H1 (cell line): ENCODE measurements around the gene U2AF1L4.

Source experiments
- BRCA1 ChIP-seq: IDR thresholded peaks from 2 replicates; pipeline ENCODE4 v1.6.1; 2012; ENCODE audit warnings: low read depth, low read length, improper control_type of control experiment
- CHD2 ChIP-seq: IDR thresholded peaks from 2 replicates; pipeline ENCODE4 v1.6.1; 2012; ENCODE audit warnings: low read length, improper control_type of control experiment
- CREB1 ChIP-seq: IDR thresholded peaks from 2 replicates; pipeline ENCODE4 v1.6.1; 2012; ENCODE audit warnings: inconsistent platforms
- EZH2 ChIP-seq: fragments of 200-600 bp; sonication (generic); IDR thresholded peaks from 2 replicates; pipeline ENCODE4 v1.7.1; 2012; ENCODE audit warnings: low read depth, mild to moderate bottlenecking, moderate library complexity, low read length, inconsistent platforms; ENCODE audit not compliant: severe bottlenecking
- POLR2AphosphoS5 ChIP-seq: IDR thresholded peaks from 2 replicates; pipeline ENCODE4 v1.6.1; 2011; ENCODE audit warnings: low read depth, low read length
- RNF2 ChIP-seq: fragments of 200-900, 300-1000 bp; sonication (generic); IDR thresholded peaks from 2 replicates; pipeline ENCODE4 v1.7.1; 2016; ENCODE audit warnings: borderline replicate concordance, low read depth, mild to moderate bottlenecking, antibody characterized with exemption, low read length; ENCODE audit not compliant: poor library complexity, severe bottlenecking; ENCODE audit errors: missing control alignments
- SP1 ChIP-seq: IDR thresholded peaks from 2 replicates; pipeline ENCODE4 v1.6.1; 2011; ENCODE audit warnings: low read depth, low read length
- SUZ12 ChIP-seq: fragments of 200-600 bp; sonication (generic); IDR thresholded peaks from 2 replicates; pipeline ENCODE4 v1.6.1; 2012; ENCODE audit warnings: mild to moderate bottlenecking, inconsistent platforms, low read length, moderate library complexity, mixed read lengths
- TAF1 ChIP-seq: IDR thresholded peaks from 2 replicates; pipeline ENCODE4 v1.6.1; 2011; ENCODE audit warnings: mild to moderate bottlenecking, low read depth, low read length
- TF ChIP-seq, protein P1 (sequence below), 3 experiments: IDR thresholded peaks; 1 replicate in 2 of 3; 2 replicates in 1 of 3; pipeline versions ENCODE4 v1.5.1 to v1.6.1; 2011; ENCODE audit warnings: low read length in 3 of 3, mild to moderate bottlenecking in 3 of 3, inconsistent platforms in 2 of 3, low read depth in 1 of 3, moderate library complexity in 1 of 3; ENCODE audit not compliant: insufficient read depth in 1 of 3; ENCODE audit errors: control extremely low read depth in 1 of 3

- TF ChIP-seq, protein P1, sequence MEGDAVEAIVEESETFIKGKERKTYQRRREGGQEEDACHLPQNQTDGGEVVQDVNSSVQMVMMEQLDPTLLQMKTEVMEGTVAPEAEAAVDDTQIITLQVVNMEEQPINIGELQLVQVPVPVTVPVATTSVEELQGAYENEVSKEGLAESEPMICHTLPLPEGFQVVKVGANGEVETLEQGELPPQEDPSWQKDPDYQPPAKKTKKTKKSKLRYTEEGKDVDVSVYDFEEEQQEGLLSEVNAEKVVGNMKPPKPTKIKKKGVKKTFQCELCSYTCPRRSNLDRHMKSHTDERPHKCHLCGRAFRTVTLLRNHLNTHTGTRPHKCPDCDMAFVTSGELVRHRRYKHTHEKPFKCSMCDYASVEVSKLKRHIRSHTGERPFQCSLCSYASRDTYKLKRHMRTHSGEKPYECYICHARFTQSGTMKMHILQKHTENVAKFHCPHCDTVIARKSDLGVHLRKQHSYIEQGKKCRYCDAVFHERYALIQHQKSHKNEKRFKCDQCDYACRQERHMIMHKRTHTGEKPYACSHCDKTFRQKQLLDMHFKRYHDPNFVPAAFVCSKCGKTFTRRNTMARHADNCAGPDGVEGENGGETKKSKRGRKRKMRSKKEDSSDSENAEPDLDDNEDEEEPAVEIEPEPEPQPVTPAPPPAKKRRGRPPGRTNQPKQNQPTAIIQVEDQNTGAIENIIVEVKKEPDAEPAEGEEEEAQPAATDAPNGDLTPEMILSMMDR (IDR thresholded peaks at IDR 0.05; ENCODE audit: control extremely low read depth in 1 of 3, insufficient read depth in 1 of 3, low read depth in 1 of 3, low read length in 3 of 3): no peak
- TF ChIP-seq POLR2AphosphoS5 (no peak), CHD2 (no peak), TAF1 (no peak), SP1 (no peak), CREB1 (no peak), SUZ12 (no peak), RNF2 (no peak), BRCA1 (no peak), EZH2 (no peak)
Measured at GRCh38 chr19:35727053-35727955, 17.9 kb downstream of the U2AF1L4 start.
